Activated naive CD4-positive, alpha-beta T cell treated with Interleukin-2 at 50 U/mL for 16 hours (primary cell): ENCODE data around the gene SNCAIP.

Experiments used
- DNase-seq: peaks from one replicate; pipeline ENCODE4 v3.0.0-alpha.2; 2020

Gene SNCAIP

DNA sequence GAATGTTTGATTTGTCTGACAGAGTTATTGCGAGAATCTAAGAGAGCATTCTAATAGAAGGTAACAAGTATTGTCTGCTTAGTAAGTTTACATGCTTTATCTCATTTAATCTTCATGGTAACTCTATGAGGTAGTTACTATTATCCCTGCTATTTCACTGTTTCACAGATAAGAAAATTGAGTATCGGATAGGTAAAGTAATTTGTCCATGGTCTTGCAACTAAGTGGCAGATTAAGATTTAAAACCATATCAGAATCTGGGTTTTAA, 118.2 kb downstream of the SNCAIP start:
- no peak for DNase-seq

DNA sequence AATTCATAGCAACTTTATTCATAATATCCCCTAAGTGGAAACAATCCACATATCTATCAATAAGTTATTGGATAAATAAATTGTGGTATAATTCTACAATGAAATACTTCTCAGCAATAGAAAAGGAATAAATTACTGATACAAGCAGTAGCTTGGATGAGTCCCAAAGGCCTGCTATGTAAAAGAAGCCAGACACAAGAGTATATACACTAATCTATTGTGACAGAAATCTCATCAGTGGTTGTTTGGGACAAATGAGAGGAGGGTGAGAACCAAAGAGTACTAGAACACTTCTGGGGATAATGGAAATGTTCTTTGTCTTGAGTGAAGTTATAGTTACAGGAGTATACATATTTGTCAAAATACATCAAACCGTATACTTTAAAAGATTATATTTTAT, 119.3 kb downstream of the SNCAIP start:
- DNase-seq: no peak

DNA sequence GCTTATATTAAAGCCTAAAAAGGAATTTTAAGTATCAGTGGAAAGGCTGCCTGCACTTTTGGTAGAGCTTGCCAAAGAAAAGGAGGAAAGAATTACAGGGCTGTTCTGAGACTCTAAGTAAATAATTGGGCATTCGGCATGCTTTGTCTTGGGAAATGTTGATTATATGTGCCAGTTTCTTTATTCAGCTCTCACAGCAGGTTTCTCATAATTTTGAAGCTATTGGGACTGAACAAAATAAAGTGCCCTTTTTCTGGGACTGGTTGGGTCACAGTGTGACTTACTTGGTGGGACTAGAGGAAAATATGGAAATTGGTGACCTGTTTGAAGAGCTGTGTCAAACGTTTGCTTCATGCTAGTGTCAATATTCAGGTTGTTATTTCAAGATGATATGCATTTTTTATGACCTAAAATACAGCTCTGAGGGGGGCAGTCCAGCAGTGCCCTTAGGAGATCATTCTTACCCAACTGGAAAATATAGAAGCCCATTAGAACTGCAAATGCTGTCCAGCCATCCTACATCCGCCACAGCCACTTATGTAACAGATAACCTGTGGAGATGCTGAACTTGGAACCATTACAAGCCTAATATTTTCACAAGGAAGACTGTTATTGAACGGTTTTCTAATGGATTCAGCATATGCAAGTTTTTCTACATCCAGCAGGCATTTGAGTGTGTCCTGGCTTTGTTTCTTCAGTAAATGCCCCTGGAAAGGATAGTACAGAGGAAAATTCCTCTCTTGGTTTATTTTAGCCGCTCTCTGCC, 122.4 kb downstream of the SNCAIP start:
- no peak for DNase-seq

DNA sequence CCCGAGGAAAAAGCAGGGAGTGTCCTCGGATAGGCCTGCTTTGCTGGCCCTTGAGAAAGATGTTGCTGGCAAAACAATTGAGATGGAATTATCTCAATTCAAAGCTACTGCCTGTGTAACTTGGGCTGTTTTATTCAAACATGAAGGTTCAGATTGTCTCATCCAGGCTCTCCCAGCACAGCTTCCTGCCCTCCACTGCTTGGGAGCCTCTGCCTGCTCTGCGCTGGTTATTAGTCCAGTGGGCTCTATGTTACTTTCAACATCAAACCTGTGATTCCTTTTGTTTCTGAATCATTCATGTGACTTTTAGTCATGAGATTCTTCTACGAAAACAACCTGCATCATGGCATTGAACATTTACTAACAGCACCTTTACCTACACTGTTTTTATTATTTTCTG, 123.2 kb downstream of the SNCAIP start:
- DNase-seq: no peak

DNA sequence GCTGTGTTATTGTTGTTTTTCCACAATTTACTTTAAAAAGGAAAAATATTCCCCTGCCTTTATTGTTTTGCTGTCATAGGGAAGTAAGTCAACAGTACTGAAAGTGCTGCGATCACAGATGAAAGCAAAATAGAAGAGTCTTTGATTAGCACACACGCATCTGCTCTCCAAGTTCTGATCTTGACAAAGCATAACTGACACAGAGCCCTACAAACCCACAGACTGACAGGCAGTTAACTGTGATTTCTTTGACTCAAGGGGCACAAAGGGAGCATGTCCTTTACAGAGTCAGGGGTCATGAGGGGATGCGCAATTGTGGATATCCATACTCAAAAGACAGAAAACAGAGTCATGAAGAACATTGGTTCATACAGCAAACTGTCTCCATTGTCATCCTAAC, 123.7 kb downstream of the SNCAIP start:
- DNase-seq: no peak

DNA sequence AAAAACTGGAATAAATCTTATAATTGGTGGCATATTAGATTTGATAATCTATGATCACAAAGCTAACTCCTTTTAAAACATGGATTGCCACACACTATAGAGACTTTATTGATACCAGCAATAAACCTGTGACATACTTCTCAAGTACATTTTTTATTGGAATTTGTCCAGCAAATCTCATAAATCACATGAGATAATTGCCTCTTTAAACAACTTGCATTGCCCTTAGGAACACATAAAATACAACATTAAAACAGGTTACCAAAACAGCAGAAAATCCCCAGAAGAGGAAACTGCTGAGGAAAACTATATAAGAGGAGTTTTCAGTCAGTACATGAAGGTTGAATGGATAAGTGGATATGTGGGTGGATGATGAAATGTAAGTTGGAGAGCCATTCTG, 124.6 kb downstream of the SNCAIP start:
- no peak for DNase-seq

DNA sequence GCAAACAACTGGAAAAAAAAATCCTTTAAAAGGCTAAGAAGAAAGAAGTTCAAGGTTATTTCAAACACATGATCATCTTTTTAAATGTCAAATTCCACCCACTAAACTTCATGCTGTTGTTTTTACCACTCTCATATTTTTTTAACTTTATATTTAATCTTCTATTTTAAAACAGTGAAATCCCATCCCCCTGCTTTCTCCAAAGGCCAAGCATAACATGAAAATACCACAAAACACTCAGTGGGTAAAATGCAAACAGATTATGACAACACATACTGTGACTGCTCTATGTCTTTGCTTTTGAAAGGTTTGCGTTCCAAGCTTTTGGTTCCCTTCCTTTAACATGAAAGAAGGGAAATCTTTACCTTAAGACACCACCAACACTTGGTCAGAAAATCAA, 127.6 kb downstream of the SNCAIP start:
- no peak for DNase-seq

- DNase-seq: no peak
These were observed 130.9 kb downstream of the SNCAIP start for GRCh38 chr5:122442938-122443337.

DNA sequence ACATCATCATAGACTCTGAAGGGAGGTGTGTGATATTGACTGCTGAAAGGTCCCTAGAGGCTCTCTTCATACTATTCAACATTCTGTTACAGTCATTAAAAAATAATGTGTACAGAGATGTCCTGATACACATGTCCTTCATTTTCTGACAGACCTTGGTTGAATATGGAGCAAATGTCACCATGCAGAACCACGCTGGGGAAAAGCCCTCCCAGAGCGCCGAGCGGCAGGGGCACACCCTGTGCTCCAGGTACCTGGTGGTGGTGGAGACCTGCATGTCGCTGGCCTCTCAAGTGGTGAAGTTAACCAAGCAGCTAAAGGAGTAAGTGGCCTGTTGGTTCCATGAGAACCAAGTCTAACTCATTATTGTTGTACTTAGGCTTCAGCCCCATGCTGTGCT, 132.4 kb downstream of the SNCAIP start:
- no peak for DNase-seq

DNA sequence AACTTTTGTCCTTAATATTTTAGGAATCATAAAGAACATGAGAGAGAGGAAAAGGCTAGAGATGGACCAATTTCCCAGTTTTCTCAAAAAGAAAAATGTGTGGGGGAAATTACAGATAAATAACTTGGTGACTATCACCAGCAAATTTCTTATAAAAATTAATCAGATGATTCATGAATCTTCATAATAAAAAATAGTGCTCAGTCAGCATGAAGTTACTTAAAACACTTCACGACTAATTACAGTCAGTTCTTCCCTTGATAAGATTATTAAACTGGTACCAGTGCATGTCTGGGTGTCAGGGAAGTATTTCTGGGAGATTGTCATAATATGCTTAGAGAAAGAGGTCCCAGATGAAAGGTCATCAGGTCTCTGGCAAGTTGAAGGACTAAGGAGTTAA, 133.0 kb downstream of the SNCAIP start:
- DNase-seq: no peak

DNA sequence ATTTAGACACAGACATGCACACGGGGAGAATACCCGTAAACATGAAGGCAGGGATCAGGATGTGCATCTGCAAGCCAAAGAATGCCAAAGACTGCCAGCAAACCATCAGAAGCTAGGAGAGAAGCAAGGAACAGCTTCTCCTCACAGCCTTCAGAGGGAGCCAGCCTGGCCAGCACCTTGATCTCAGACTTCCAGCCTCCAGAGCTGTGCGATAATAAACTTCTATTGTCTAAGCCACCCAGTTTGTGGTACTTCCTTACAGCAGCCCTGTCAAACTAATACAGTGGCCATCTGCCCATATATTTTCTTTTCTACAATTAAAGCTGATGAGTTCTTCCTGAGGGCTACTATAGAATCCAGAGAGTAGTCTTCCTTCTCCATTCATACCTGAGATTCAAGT, 135.0 kb downstream of the SNCAIP start:
- DNase-seq: no peak

GRCh38 chr5:122447879-122448278, 135.8 kb downstream of the SNCAIP start:
- DNase-seq: no peak

GRCh38 chr5:122454541-122454940, 142.5 kb downstream of the SNCAIP start:
- DNase-seq: no peak

DNA sequence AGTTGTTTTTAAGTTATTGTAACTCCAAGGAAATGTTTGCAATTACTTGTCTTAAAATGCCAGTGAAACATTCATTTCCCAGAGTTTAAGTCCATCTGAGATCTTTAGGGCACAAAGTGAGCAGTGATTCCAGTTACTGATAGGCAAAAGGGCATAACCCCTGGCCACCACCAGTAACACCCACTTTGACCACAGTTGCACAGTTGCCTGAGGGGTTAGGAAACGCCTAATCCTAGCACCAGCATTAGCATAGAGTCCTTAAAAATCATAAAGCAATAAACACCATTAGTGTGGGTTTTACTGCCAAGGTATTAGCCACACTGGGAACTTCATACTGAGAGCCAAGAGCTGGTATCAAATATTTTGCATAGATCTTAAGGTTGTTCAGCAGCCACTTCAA, 143.9 kb downstream of the SNCAIP start:
- no peak for DNase-seq

- no peak for DNase-seq
These were observed 145.3 kb downstream of the SNCAIP start for GRCh38 chr5:122457178-122457826.

DNA sequence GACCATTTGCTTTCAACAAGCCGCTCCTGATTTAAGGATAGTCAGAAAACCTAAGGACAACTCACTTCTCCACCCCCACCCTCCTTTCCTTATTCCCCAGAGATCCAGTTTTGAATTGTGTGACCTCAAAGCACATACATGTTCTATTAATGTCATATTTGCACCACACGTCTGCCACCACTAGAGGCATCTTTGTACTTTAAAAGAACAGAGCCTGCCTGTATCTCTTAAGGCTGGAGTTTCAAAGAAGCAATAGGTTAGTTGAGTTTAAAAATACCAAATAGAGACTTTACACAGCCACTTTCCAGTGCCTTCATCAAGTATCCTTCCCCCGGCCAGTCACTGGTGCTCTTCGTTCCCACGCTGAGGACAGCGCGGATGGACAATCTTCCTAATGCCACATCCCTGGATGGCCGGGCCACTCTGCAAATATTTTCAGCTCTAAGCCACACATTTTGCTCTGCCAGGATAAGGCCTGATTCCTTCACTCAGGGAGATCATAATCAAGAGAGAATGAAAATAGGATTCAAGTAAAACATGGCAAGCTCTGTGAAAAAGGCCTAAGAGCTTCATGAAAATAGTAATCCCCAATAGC, 146.3 kb downstream of the SNCAIP start:
- no peak for DNase-seq

- DNase-seq: no peak
These were observed 150.4 kb downstream of the SNCAIP start for GRCh38 chr5:122462486-122462885.

- no peak for DNase-seq
These were observed 151.2 kb downstream of the SNCAIP start for GRCh38 chr5:122463221-122463620.

GRCh38 chr5:122464191-122464590, 152.2 kb downstream of the SNCAIP start:
- no peak for DNase-seq

DNA sequence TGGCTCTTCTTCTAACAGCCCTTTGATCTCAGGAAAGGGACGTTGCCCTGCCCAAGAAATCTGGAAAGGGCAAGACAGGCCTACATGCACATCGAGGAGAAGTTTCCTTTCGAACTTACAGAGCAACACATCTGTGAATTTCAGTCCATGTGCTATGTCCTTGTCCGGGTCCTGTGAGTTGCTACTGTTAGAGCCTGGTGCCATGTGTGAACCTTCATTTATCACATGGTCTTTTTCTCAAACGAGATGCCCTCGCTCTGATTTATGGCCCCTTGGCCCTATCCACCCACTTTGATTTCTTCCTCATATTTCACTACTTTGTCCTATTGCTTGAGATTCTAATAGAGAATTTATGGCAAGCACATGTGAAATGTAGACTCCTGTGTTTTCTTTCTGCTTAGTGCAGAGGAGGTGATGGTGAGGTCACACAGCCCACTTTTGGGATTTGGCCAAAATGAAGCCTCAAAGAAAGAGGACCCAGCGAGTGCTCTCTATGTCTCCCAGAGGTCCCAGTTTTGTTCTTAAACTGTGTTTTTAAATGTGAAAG, 153.1 kb downstream of the SNCAIP start:
- DNase-seq: no peak

DNA sequence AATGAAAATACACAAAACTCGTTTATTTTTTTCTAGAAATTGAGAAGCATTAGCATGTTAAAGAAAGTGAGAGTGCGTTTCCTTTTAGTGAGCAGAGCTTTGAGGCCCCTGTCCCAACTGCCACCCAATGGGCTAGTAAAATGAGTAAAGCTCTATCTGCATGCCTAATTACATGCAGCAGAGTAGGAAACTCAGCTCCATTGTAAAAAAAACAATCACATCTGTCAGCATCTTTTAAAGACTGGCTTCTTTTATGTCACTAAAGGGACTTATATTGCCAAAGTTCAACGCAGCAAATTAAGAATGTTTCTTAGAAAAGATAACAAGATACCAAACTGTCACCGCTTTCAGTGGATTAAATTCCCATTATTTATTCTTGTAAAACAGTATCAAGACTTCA, 154.0 kb downstream of the SNCAIP start:
- DNase-seq: no peak

- no peak for DNase-seq
These were observed 156.5 kb downstream of the SNCAIP start for GRCh38 chr5:122468351-122469116.

DNA sequence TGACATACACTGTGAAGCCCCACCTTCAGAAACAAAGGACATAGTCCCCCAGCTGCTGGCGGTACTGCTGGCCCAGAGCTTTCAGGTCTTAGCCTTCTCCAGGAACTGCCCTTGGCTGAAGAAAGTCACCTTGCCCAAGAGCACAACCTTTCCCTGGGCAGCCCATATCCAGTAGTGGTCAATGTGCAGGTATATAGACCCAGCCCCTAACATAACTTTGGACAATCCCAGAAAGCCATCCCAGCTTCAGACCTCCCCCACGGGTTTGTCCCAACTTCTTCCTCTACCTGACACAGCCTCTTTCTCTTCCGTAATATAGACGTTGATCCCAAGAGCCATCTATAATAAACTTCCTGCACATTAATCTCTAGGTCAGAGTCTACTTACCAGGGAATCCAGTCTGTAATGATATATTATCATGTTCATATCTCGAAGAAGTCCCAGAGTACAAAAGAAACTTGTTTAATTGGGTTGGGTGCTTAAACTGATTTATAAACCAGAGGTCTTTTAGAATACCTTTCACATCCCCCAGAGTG, 157.4 kb downstream of the SNCAIP start:
- DNase-seq: no peak
